ENCODE results near the gene XIRP1.

Gene XIRP1

GRCh38 chr3:39144095-39144747 is 48.2 kb downstream of the XIRP1 start:
- no peak for DNase-seq (ENCODE audit: low read depth in 3 of 3)

DNA sequence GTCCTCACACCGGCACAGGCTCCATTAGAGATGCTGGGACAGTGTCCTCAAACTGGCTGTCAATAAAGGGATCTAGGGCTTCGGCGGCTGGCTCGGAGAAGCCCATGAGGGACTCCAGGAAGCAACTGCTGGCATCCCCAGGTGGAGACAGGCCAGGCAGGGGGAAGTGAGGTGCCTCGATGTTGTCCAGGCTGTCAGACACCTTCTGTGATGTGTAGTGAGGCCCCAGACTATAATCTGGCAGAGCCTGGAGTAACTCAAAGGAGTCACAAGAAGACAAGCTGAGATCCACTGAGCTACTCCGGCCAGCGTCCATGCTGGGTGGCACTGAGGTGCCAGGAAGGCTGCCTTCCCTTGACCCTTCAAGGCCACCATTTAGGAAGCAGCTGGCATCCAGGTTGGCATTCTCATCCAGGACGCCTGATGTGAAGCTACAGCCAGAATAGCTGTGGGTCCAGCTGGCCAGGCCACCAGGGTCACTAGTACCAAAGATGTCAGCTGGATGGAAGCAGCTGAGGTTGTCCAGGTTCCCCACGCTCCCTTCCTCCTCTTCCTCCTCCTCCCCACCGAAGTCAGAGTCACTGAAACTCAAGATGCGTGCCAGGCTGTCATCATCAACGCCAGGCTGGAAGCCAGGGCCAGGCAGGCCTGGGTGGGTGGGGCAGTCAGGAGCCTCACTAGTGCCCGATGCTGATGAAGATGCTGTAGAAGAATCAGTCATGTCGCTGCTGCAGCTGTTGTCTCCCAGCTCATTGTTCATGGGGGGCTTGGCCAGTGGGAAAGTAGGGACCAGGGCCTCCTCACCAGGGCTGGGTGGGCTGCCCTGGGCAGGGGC is 49.1 kb downstream of the XIRP1 start:
- DNase-seq (ENCODE audit: low read depth in 3 of 3) = no peak

- DNase-seq (ENCODE audit: low read depth in 3 of 3) = no peak
Measured at GRCh38 chr3:39142067-39142466, 50.3 kb downstream of the XIRP1 start.

DNA sequence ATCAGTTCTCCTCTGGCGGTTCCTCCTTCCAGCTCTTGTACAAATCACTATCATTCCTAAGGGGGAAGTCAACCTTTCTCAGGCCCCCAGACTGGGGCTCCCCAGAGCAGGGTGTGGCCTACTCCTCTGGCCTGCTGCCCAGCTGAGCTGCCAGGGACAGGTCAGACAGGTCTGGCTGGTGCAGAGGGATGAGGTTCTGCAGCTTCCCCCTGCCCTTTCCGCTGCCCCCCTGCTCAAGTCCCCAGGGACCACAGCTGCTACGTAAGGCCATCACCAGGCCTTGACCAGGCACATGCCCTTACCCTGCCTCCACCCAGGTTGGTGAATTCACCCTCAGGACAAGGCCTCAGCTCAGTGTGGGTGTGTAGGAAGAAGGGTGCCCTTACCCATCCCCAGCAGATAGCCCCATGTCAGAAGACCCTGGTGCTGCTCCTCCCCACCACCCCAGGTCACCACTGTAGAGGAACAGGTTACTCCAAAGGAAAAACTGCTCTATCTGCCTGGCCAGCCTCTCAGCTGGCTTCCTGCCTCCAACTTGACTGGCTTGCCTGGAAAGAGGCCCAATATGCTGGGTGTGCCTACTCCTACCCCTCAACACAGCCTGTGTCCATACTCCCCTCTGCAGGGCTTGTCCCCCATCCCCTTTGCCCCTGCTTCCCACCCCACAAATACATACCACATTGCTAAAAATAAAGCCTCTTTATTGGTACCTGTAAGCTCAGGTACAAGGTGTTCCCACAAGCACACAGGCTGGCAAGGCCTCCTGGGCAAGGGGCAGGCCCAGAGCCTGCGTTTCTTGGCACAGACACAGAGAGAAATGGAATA is 51.0 kb downstream of the XIRP1 start:
- DNase-seq (ENCODE audit: low read depth in 3 of 3) = no peak

DNA sequence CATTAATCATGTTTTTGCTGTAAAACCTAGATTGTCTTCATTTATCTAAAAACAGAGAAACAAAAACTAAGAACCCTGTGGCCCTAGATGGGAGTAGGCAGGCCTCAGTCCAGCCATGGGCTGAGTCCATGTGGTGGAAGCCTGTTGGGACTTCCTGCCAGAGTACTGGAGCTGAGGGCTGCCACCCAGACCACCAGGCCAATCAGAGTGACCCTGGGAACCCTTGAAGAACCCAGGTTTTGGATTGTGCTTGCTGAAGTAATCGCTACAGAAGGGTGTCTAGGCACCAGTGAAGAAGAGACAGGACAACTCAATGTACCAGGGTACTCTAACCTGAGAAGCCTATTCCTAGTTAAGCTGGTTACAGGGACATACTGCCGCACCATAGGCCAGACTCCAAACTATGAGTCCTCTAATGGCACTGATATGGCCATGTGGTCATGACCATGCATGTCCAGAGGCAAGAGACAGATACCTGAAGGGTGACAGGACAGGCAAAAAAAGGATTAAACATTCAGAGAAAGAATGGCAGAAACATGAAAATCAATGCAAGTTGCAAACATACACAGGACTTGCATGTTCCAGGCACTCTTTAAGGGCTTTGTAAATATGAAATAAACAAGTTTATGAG is 51.9 kb downstream of the XIRP1 start:
- no peak for DNase-seq (ENCODE audit: low read depth in 3 of 3)

- no peak for DNase-seq (ENCODE audit: low read depth in 3 of 3)
Measured at GRCh38 chr3:39139442-39139841, 53.0 kb downstream of the XIRP1 start.

GRCh38 chr3:39138804-39139415 is 53.5 kb downstream of the XIRP1 start:
- no peak for DNase-seq (ENCODE audit: low read depth in 3 of 3)

- no peak for DNase-seq (ENCODE audit: low read depth in 3 of 3)
Measured at GRCh38 chr3:39137991-39138803, 54.2 kb downstream of the XIRP1 start.

DNA sequence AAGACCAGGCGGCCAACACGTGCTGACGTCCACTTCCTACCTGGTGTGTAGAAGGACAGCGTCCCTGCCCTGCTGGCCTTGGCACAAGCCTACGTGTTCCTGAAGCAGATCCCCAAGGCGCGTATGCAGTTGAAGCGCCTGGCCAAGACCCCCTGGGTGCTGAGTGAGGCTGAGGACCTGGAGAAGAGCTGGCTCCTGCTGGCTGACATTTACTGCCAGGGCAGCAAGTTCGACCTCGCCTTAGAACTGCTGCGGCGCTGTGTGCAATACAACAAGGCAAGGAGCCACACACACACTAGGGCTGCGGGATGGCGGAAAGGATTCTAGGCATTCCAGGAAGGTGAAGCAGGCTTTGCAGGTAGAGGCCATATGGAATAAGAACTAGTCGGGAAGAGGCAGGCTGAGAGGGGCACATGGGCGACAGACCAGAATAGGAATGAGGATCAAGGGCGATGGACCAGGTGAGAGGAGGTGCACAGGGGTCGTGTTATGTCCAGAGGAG is 54.9 kb downstream of the XIRP1 start:
- no peak for DNase-seq (ENCODE audit: low read depth in 3 of 3)

- DNase-seq (ENCODE audit: low read depth in 3 of 3) = no peak
Measured at GRCh38 chr3:39136533-39137434, 55.6 kb downstream of the XIRP1 start.

DNA sequence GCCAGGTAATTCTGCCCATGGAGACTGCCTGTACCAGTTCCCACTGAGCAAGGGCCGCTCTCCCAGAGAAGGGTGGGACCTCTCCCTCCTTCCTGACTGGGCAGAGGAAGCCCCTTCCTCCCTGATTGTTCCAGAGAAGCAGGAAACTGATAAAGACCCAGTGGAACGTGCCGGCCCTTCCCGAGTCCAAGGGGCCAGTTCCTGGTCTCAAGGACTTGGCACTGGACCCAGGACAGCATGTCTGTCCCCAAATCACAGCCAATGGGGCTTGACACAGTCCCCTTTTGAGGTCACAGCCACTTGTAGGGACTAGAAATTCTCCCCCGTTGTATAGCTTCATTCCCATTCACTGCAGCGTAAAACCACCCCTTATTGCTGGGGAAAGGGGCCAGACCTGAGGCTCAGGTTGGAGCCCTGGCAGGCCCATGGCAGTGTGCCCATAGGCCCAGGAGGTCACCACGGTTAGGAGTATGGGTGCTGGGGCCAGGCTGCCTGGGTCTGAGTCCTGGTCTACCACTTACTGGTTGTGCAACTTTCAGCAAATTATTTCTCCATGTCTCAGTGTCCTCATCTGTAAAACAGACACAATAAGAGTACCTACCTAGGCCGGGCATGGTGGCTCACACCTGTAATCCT is 57.1 kb downstream of the XIRP1 start:
- DNase-seq (ENCODE audit: low read depth in 3 of 3) = no peak

DNA sequence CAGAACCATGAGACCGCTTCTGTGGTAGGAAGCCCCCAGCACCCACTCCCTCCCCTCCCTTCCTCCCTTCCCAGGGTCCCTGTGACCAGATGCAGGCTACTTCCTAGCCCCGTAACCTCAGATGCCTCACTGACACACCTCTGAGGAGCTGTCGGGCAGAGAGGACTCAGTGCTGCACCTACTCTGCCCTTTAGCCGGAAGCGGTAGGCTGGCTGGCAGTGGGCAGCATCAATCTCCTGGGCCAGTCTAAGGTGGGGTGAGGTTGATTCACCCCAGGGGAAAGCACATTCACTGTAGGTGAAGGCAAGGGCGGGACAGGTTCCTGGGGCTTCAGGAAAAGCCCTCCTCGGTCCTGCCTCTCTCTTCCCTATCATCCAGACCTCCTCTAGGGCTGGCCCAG is 58.1 kb downstream of the XIRP1 start:
- no peak for DNase-seq (ENCODE audit: low read depth in 3 of 3)

GRCh38 chr3:39133822-39134221 is 58.6 kb downstream of the XIRP1 start:
- no peak for DNase-seq (ENCODE audit: low read depth in 3 of 3)
